Suppressor macrophage (primary cell): ENCODE data around the gene DENND10.
"Not testable (repeated sequence)": the region's sequence is repeated elsewhere in the genome, so short reads cannot be mapped to it uniquely, and the experiment has no call there.

Experiments
- DNase-seq, 4 experiments: peaks; one replicate each; pipeline ENCODE4 v3.0.0-alpha.2; 2020 to 2022

Gene DENND10

DNA sequence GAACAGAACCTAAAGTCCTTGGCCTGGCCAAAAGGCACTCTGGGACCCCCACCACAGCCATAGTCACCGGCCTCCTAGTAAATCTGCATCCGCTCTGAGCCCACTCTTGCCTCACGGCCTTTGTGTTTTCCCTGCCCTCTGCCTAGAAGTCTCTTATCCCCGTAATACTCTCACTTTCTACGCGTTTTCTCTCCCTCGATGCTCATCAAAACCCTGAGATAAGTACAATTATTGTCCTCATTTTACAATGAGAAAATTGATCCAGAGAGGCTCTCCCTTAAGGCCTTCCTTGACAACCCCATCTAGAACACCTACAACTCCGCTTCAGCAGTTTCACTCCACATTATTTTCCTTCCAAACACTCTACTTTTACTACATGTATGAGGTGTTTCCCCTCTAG is 63.1 kb downstream of the DENND10 start:
- no peak for DNase-seq

DNA sequence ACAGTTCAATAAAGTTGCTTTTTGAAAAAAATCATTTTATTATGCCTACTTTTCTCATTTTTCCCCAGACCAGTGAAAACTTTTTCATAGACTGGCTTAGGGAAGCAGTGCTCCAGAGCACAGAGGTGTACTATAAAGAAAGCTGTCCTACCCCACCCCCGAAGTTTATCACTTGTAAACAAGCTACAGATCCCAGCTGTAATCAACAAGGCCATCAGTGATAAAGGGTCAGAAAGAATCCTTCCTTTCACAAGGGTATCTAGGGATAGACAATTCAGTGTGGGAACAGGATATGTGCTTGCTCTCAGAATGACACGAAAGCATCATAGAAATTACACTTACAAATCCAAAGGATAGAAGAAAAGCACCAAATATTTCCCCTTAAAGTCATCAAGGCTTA is 70.2 kb downstream of the DENND10 start:
- DNase-seq = no peak

DNA sequence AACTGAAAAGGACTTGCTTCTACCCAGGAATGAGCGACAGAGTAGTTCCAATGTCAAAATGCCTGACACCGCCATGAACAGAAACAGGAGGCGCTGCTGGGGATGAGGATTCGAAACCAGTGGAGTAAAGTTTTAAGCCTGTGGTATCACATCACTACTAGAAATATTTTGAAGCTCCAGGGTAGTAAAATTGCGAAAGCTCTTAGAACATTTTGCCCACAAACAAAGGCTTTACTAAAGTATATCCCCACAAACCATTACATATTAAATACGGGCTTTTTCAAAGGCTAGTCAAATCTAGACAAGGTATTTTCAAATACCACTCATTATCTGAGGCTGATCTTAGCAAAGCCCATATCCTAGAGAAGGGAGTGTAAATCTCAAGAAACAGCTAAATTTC is 72.3 kb downstream of the DENND10 start:
- DNase-seq = no peak

DNA sequence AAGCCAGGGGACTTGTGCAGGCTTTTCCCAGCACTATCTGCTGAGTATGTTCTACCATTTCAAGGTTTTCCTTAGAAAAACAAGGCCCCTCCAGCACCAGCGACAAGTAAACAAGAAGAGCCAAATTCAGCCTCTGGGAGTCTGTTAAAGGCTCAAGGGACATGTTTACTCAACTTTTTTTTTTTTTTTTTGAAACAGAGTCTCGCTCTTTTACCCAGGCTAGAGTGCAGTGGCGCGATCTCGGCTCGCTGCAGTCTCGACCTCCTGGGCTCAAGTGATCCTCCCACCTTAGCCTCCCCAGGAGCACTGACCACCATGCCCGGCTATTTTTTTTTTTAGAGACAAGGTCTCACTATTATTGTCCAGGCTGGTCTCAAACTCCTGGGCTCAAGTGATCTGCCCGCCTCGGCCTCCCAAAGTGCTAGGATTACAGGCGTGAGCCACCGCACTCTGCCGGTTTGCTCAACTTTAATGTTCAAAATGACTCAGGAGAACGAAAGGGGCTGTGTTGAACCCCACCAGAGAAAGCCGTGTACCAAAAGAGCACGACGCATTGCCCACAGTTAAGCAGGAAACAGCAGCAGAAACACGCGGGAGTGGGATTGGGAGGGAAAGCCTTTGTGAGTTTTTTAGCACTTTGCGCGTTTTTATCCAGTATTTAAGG is 73.9 kb downstream of the DENND10 start:
- no peak for DNase-seq

DNA sequence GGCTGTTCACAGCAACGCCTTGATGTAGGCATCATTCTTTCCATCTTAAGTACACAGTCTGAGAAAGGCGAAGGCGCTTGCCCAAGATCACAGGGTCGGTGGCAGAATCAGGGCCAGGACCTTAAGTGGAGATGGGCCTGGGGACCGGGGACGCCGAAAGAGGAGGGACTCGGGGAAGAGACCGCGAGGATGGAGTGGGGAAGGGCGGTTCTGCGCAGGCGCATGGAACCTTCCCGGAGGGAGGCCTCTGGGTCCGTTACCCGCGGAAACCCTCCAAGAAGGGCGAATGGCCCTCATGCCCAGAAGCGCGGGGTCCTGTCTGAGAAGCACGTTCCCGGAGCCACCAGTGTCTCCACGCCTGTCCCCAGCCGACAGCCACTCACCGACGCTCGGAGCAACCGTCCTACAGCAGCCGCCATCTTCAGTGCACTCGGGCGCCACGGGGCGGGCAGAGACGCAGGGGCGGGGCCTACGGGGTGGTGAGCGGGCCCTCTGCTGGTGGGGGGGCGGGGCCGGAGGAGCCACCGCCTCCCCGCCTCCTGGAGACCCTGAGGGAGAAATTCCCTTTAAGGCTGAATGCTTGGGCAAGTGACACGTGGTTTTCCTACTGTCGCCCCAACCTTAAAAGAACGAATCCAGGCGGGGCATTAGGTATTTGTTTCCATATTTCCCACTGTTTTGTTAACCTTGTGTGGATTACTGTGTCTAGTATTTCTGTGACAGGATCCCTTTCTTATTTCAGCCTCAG is 74.6 kb downstream of the DENND10 start, which contains the start of gene PRDX3:
Gene PRDX3 (minus strand): TSS at position 441 of the 748 bp plus-strand sequence. CDS start 22 bp downstream, at position 419.
- peak; percentile 90 to 96 (median 94) for DNase-seq

DNA sequence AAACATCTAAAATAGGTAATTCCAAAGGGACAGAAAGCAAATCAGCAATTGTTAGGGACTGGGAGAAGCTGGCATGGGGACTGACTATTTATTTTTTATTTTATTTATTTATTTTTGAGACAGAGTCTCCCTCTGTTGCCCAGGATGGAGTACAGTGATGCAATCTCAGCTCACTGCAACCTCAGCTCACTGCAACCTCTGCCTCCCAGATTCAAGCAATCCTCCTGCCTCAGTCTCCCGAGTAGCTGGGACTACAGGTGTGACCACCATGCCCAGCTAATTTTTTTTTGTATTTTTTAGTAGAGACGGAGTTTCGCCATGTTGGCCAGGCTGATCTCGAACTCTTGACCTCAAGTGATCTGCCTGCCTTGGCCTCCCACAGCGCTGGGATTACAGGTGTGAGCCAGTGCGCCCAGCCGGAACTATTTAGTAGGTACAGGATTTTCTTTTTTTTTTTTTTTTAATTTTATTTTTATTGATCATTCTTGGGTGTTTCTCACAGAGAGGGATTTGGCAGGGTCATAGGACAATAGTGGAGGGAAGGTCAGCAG is 77.0 kb downstream of the DENND10 start:
- not testable (repeated sequence) for DNase-seq

GRCh38 chr10:119183664-119184412 is 79.9 kb downstream of the DENND10 start:
- peak in 3 of 4 experiments; percentile 10 to 30 (median 23) for DNase-seq
